Measurements from ENCODE around the gene LDAH.
"Not testable (repeated sequence)": the region's sequence is repeated elsewhere in the genome, so short reads cannot be mapped to it uniquely, and the experiment has no call there.

LDAH gene

GRCh38 chr2:20822535-20823490 lies at the start of gene LDAH:
TSS of gene LDAH (minus strand) at chr2:20823101. CDS start at chr2:20801463, 21,638 bp downstream.
- DNase-seq (ENCODE audit: low spot score) = peak; percentile 97

GRCh38 chr2:20868377-20868776 lies 45.5 kb upstream of the LDAH start:
- no peak for DNase-seq (ENCODE audit: low spot score)

- no peak for DNase-seq (ENCODE audit: low spot score)
Measured at GRCh38 chr2:20862850-20863249, 39.9 kb upstream of the LDAH start.

GRCh38 chr2:20855456-20855855 lies 32.6 kb upstream of the LDAH start:
- DNase-seq (ENCODE audit: low spot score) = no peak

- no peak for DNase-seq (ENCODE audit: low spot score)
Measured at GRCh38 chr2:20852670-20853069, 29.8 kb upstream of the LDAH start.

- DNase-seq (ENCODE audit: low spot score) = no peak
Measured at GRCh38 chr2:20852139-20852538, 29.2 kb upstream of the LDAH start.

DNA sequence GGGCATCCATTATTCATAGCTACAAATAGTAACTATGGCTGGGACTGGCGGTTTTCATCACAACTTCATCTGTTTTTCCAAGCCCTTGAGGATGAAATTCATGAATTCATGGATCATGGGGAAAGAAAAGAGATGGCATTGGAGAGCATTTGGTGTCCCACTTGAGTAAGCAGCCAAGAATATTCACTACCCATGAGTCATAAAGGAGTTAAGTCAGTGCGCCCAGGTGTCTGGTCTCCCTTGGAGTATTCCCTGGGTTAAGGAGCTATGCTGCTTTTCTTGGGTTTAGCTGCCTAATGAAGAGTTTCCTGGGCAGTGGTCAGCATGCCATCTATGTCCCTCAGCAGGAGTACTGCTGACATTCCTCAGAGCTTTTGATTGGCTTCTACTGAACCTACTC lies 21.3 kb upstream of the LDAH start:
- DNase-seq (ENCODE audit: low spot score) = no peak

- DNase-seq (ENCODE audit: low spot score) = no peak
Measured at GRCh38 chr2:20839052-20839451, 16.2 kb upstream of the LDAH start.

DNA sequence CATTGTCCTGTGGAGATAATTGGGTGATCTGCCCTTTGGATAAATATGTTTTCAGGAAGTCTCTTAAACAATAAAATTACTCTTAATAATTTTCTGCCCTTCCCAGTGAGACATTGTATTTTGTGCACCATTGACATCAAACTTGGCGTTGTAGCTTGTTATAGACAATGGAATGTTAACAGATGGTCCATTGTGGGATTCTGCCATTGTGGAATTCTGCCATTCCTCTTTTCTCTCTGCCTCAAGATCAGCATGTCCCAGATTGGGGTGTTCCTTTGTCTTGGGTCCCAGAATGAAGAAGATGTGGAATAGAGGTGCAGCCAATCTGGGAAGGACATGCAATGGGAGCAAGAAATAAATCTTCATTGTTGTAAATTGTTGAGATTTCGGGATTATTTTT lies 15.1 kb upstream of the LDAH start:
- no peak for DNase-seq (ENCODE audit: low spot score)

GRCh38 chr2:20836521-20836920 lies 13.6 kb upstream of the LDAH start:
- DNase-seq (ENCODE audit: low spot score) = no peak

GRCh38 chr2:20834331-20834730 lies 11.4 kb upstream of the LDAH start:
- DNase-seq (ENCODE audit: low spot score) = no peak

DNA sequence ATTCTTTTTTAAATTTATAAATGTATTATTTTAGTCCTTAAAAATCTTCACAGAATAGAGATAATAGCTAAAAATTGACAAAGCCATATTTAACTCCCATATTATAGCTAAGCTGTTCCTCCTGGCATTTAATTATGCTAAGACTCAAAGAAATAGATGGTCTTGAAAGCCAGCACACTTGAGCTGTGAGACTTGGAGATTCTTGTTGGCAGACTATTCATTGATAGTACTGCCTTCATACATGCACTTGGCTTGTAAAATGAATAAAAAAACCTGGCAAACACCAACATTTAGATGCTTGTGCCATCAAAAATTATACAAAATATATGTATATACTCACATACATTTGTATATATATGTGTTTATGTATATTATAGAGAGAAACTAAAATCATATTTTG lies 9.7 kb upstream of the LDAH start:
- no peak for DNase-seq (ENCODE audit: low spot score)

DNA sequence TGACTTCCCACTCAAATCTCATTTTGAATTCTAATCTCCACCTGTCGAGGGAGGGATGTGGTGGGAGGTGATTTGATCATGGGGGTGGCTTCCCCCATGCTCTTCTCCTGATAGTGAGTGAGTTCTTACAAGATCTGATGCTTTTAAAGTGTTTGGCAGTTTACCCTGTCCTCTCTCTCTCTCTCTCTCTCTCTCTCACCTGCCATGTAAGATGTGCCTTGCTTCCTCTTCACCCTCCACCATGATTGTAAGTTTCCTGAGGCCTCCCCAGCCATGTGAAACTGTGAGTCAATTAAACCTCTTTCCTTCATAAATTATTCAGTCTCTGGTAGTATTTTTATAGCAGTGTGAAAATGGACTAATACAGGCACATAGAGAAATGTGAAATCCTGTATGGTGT lies 7.0 kb upstream of the LDAH start:
- DNase-seq (ENCODE audit: low spot score) = no peak

DNA sequence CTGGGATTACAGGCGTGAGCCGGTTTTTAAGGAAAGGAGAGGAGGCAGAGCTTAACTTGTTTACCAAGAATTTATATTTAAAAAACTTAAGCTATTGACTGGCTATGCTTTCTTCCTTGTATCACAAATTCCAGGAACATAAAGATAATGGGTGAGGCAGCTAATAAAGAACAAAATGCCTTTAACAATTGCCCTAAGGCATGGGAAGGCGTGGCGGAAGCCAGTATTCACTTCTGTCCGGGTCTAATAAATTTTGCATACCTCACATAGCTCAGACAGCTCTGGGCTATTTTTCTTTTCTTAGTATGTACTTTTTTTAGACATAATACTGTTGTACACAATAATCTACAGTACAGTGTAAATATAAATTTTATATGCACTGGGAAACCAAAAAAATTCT lies 1.0 kb upstream of the LDAH start:
- DNase-seq (ENCODE audit: low spot score) = no peak

GRCh38 chr2:20818820-20819219 lies 4.1 kb downstream of the LDAH start:
- DNase-seq (ENCODE audit: low spot score) = no peak

DNA sequence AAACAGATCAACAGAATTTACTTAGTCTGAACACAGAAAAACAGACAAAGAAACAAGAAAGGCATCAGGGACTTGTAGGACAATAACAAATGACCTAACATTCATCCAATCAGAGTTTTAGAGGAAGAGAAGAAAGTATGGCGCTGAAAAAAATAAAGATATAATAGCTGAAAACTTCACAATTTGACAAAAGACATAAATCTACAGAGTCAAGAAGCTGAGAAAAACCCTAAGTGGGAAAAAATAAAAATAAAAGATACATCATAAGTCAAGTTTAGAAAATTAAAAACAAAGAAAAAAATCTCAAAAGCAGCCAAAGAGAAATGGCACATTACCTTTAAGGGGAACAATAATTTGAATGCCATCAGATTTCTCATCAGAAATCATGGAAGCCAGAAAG lies 7.7 kb downstream of the LDAH start:
- DNase-seq (ENCODE audit: low spot score) = no peak

- DNase-seq (ENCODE audit: low spot score) = no peak
Measured at GRCh38 chr2:20812779-20813178, 10.1 kb downstream of the LDAH start.

DNA sequence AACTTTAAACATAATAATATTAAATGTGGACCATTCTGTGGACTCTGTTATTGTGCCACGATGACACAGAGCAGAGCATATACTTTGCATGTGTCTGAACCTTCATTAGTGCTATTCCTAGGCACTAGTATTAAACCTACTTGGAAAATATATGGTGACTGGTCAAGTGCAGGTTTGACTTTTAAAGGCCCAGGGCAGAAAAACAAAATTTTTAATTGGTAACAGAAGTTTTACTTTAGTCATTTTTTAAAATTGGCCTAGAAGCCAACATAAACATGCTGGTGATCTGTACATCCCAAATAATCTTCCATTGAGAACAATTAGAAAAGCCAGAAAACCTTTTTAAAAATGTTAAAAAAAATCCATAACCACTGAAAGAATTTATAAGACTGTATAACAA lies 16.6 kb downstream of the LDAH start:
- no peak for DNase-seq (ENCODE audit: low spot score)

DNA sequence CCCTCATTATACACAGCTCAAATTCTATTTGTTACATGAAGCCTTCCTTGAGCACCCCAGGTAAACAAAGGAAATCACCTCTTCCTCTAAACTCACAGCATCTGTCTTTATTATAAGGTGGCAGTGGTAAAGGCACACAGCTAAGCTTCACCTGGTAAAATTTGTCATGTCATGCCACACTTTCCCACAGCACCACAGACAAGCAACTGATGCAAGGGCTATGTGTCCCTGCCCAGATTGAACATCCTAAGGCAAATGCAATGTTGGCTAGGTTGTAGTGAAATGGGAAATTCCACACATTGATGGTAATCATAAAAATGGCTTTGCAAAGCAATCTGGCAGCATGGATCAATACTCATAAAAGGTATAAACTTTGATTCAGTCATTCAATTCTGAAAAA lies 18.9 kb downstream of the LDAH start:
- no peak for DNase-seq (ENCODE audit: low spot score)

DNA sequence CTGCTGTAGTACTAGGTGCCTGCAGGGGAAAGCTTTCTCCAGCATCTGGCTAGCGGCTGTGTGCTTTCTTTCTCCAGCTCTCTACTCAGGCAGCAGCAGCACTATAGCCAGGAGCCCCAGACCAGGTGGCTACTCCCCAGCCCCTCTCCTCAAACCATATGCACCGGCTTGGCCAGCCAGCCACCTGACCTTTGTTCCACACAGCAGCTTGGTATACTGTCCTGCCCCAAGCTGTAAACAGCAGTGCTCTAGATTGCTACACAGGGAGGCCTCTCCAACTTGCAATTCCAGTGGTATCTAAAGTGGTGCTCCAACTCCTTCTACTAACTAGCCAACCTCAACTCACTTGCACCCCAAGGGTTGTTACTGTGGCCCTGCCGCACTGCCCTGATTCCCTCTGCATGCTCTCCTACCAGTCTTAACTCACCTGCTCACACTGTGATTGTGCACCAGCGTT lies 19.6 kb downstream of the LDAH start:
- no peak for DNase-seq (ENCODE audit: low spot score)

DNA sequence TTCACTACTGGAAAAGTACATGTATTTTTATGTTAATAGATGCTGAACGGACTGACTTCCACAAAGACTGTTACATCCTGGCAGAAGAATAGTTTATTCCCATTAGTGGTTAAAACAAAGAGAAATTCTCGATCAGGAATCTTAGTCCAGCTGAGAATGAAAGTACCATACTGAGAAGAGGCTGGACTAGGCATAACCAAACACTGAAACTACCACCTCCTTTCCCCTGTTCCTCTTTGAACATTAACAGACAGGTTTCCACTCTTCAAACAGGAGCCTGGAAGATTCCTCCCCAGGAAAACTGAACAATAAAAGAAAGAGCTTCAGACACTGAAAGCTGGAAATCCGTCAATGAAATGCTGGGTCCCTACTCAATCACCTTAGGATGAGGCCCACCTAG lies 25.8 kb downstream of the LDAH start:
- DNase-seq (ENCODE audit: low spot score) = no peak

GRCh38 chr2:20796374-20796791 lies 26.5 kb downstream of the LDAH start:
- DNase-seq (ENCODE audit: low spot score) = no peak

DNA sequence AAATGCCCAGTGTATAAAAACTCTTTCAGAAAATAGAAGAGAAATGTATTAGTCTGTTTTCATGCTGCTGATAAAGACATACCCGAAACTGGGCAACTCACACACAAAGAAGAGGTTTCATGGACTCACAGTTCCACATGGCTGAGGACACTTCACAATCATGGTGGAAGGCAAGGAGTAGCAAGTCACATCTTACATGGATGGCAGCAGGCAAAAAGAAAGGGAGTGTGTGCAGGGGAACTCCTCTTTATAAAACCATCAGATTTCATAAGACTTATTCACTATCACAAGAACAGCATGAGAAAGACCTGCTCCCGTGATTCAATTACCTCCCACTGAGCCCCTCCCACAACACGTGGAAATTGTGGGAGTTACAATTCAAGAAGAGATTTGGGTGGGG lies 29.0 kb downstream of the LDAH start:
- DNase-seq (ENCODE audit: low spot score) = not testable (repeated sequence)

All from AG20443 (cell line).